ENCODE results near the gene PDZRN4. TPM values are rescaled to one million over a fixed set of nuclear protein-coding genes. Genes with fewer than 3 reads are reported as not detected.

PDZRN4 gene
- total RNA-seq, 4 donors from 2014 or later: 1.1 to 14.0 (median 4.5) TPM

GRCh38 chr12:41407232-41407799 is 219.2 kb downstream of the PDZRN4 start:
- H3K4me1 ChIP-seq: no peaks in the 10 kb centered on the region
- no peak overlapping the region for H3K27ac ChIP-seq
- no peaks in the 10 kb centered on the region for H3K9me3 ChIP-seq
- DNase-seq: no peak
- TF ChIP-seq CTCF (IDR thresholded peaks at IDR 0.05) (no peak), POLR2A (IDR thresholded peaks at IDR 0.05) (no peak)
- no peak overlapping the region for H3K4me3 ChIP-seq
- no peaks in the 10 kb centered on the region for H3K36me3 ChIP-seq
- no peaks in the 10 kb centered on the region for H3K27me3 ChIP-seq

GRCh38 chr12:41409628-41410027 is 221.5 kb downstream of the PDZRN4 start:
- H3K4me1 ChIP-seq: no peaks in the 10 kb centered on the region
- H3K9me3 ChIP-seq: no peaks in the 10 kb centered on the region
- H3K27me3 ChIP-seq: no peaks in the 10 kb centered on the region
- no peak overlapping the region for H3K27ac ChIP-seq
- H3K36me3 ChIP-seq: no peaks in the 10 kb centered on the region
- no peak for DNase-seq
- TF ChIP-seq POLR2A (IDR thresholded peaks at IDR 0.05) (no peak), CTCF (IDR thresholded peaks at IDR 0.05) (no peak)
- no peak overlapping the region for H3K4me3 ChIP-seq

GRCh38 chr12:41418586-41418985 is 230.5 kb downstream of the PDZRN4 start:
- Histone ChIP-seq H3K9me3 (no peaks in the 10 kb centered on the region), H3K36me3 (no peaks in the 10 kb centered on the region), H3K4me3 (no peak overlapping the region), H3K4me1 (no peaks in the 10 kb centered on the region), H3K27me3 (no peaks in the 10 kb centered on the region), H3K27ac (no peak overlapping the region)
- DNase-seq: no peak
- no peak for TF ChIP-seq POLR2A (IDR thresholded peaks at IDR 0.05)
- TF ChIP-seq CTCF (IDR thresholded peaks at IDR 0.05): no peak

GRCh38 chr12:41419131-41419893 is 231.2 kb downstream of the PDZRN4 start:
- no peaks in the 10 kb centered on the region for H3K27me3 ChIP-seq
- no peak overlapping the region for H3K27ac ChIP-seq
- no peaks in the 10 kb centered on the region for H3K4me1 ChIP-seq
- no peaks in the 10 kb centered on the region for H3K36me3 ChIP-seq
- H3K9me3 ChIP-seq: no peaks in the 10 kb centered on the region
- no peak overlapping the region for H3K4me3 ChIP-seq
- no peak for DNase-seq
- TF ChIP-seq CTCF (IDR thresholded peaks at IDR 0.05): no peak
- no peak for TF ChIP-seq POLR2A (IDR thresholded peaks at IDR 0.05)

- DNase-seq: no peak
These were observed 236.5 kb downstream of the PDZRN4 start for GRCh38 chr12:41424651-41425050.

More at GRCh38 chr12:41424651-41425050, 236.5 kb downstream of the PDZRN4 start:
- Histone ChIP-seq H3K9me3 (no peaks in the 10 kb centered on the region), H3K36me3 (no peaks in the 10 kb centered on the region), H3K27me3 (no peaks in the 10 kb centered on the region), H3K27ac (no peak overlapping the region), H3K4me1 (no peaks in the 10 kb centered on the region), H3K4me3 (no peak overlapping the region)
- TF ChIP-seq CTCF (IDR thresholded peaks at IDR 0.05): no peak
- no peak for TF ChIP-seq POLR2A (IDR thresholded peaks at IDR 0.05)

Measured in Peyer's patch (tissue), 4 donors.